Endothelial cell (in vitro differentiated cells): Measurements from ENCODE around the gene MEAF6. TPM values are rescaled to one million over a fixed set of nuclear protein-coding genes. Genes with fewer than 3 reads are reported as not detected.

ENCODE experiments used
- DNase-seq: peaks from one replicate; pipeline ENCODE4 v3.0.0; 2021; ENCODE audit warnings: low spot score
- H3K27ac Mint-ChIP-seq: one replicate; pipeline ENCODE4 v1.8.0; 2021; ENCODE audit warnings: mixed read lengths, inconsistent platforms; ENCODE audit not compliant: unreplicated experiment
- H3K27me3 Mint-ChIP-seq: one replicate; pipeline ENCODE4 v1.8.0; 2021; ENCODE audit warnings: mild to moderate bottlenecking, moderate library complexity, mixed read lengths, inconsistent platforms; ENCODE audit not compliant: unreplicated experiment
- H3K36me3 Mint-ChIP-seq: one replicate; pipeline ENCODE4 v1.8.0; 2021; ENCODE audit warnings: mild to moderate bottlenecking, low read depth, mixed read lengths, inconsistent platforms; ENCODE audit not compliant: unreplicated experiment
- H3K4me1 Mint-ChIP-seq: one replicate; pipeline ENCODE4 v1.8.0; 2021; ENCODE audit warnings: mild to moderate bottlenecking, mixed read lengths, inconsistent platforms; ENCODE audit not compliant: unreplicated experiment
- H3K4me3 Mint-ChIP-seq: one replicate; pipeline ENCODE4 v1.8.0; 2021; ENCODE audit warnings: mild to moderate bottlenecking, mixed read lengths, inconsistent platforms; ENCODE audit not compliant: unreplicated experiment
- H3K9me3 Mint-ChIP-seq: one replicate; pipeline ENCODE4 v1.8.0; 2021; ENCODE audit warnings: mixed read lengths, inconsistent platforms; ENCODE audit not compliant: unreplicated experiment
- CTCF ChIP-seq: fragments of 200-600 bp; sonication (generic); IDR thresholded peaks from one replicate; pipeline ENCODE4 v1.5.0; 2021; ENCODE audit warnings: antibody characterized with exemption; ENCODE audit not compliant: unreplicated experiment
- total RNA-seq: library from RNA; stranded (reverse); fragmentation: NEBNext Ultra II Directional; extraction: Animal tissue kit (Norgen Biotek cat#: 25700); gene quantifications from one replicate; pipeline ENCODE4 v1.2.1, GENCODE V29; 2021; ENCODE audit not compliant: unreplicated experiment

The MEAF6 gene
- total RNA-seq, 1 donor from 2014 or later, result 50.6 TPM

DNA sequence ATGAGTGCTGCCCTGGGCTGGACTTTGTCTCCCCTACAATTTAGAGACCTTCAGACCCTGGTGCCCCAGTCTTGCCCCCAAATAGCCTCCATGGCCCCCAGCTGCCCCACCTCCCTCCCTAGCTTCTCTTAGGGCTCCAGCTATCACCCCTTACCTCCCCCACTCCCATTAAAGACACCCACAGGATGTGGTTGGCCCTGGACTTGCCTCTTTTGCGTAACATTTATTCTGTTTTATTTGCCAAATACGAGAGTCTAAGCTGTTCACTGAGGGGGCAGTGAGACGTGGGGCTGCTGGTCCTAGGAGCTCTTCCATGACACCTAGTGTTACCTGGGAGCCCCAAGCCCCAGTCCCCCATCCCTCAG, 35.7 kb downstream of the MEAF6 start:
- Mint-ChIP-seq H3K9me3 (no peaks in the 10 kb centered on the region), H3K27ac (no peak overlapping the region), H3K4me1 (peaks cover 22% of the 10 kb centered on the region), H3K36me3 (peaks cover 14% of the 10 kb centered on the region), H3K4me3 (no peak overlapping the region), H3K27me3 (peaks cover 5% of the 10 kb centered on the region)
- TF ChIP-seq CTCF, result no peak
- no peak for DNase-seq

DNA sequence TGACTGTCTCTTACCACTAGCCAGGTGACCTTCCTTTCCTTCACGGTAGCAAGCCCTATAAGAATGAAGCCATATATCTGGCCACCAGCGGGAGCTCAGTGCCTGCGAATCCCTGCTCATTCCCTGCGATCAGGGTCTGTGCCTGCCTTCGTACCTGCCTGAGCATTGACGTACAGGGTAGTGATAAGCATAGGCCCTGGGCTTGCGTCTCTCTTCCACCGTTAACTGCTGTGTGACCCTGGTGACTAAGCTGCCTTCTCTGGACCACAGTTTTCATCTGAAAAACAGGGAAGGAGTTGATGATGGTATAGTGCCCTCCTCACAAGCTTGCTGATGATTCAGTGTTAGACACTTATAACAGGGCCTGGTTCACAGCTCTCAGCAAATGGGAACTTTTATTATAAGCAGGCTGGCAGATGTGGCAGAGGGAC, 36.1 kb downstream of the MEAF6 start:
- peaks cover 22% of the 10 kb centered on the region for H3K4me1 Mint-ChIP-seq
- no peak for TF ChIP-seq CTCF
- no peak overlapping the region for H3K27ac Mint-ChIP-seq
- H3K9me3 Mint-ChIP-seq, result no peaks in the 10 kb centered on the region
- H3K27me3 Mint-ChIP-seq, result peaks cover 9% of the 10 kb centered on the region
- no peak overlapping the region for H3K4me3 Mint-ChIP-seq
- H3K36me3 Mint-ChIP-seq, result peaks cover 14% of the 10 kb centered on the region
- DNase-seq, result no peak

GRCh38 chr1:37477946-37478345, 36.6 kb downstream of the MEAF6 start:
- H3K27ac Mint-ChIP-seq, result no peak overlapping the region
- peaks cover 11% of the 10 kb centered on the region for H3K27me3 Mint-ChIP-seq
- H3K4me1 Mint-ChIP-seq, result peaks cover 22% of the 10 kb centered on the region
- no peaks in the 10 kb centered on the region for H3K9me3 Mint-ChIP-seq
- TF ChIP-seq CTCF, result no peak
- peaks cover 14% of the 10 kb centered on the region for H3K36me3 Mint-ChIP-seq
- no peak for DNase-seq
- peak overlapping the region; percentile 37 for H3K4me3 Mint-ChIP-seq

GRCh38 chr1:37477198-37477931, 37.2 kb downstream of the MEAF6 start:
- peaks cover 10% of the 10 kb centered on the region for H3K36me3 Mint-ChIP-seq
- peak overlapping the region; percentile 59 for H3K4me3 Mint-ChIP-seq
- H3K27me3 Mint-ChIP-seq, result peaks cover 13% of the 10 kb centered on the region
- TF ChIP-seq CTCF, result no peak
- peaks cover 22% of the 10 kb centered on the region for H3K4me1 Mint-ChIP-seq
- DNase-seq, result no peak
- H3K27ac Mint-ChIP-seq, result peak overlapping the region; percentile 18
- H3K9me3 Mint-ChIP-seq, result no peaks in the 10 kb centered on the region

DNA sequence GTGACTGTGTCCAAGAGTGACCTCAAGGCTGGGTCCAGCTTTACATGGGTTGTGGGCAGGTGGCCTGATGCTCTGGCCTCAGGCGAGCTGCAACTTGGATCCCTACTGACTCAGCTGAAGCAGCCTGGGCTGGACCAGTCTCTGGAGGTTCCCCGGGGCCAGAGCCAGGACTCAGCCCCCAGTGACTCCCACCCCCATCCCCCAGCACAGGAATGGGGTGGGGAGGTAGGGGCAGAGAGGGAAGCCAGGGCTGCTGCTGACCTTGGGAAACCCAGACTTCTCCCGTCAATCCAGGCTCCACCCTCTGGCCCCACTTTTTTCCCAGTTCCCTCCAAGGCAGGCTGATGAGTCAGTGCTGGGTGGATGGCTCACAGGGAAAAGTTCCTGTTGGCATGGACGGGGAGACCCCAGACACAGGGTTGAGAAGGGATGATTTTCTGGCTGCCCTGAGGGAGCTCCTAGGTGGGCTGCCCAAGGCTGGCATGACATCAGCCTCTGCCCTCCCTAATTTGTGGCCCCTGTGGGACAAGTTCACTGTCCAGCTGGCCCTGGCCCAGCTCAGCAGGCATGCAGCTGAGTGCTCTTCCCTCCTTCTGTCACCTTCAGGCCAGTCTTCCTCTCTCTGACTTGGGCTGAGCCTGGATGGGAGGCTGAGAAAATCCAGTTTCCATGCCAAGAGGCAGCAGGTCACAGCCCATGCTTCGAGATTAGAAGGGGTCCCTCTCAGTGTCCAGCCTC, 37.9 kb downstream of the MEAF6 start:
- peaks cover 5% of the 10 kb centered on the region for H3K36me3 Mint-ChIP-seq
- TF ChIP-seq CTCF, result no peak
- peak overlapping the region; percentile 65 for H3K4me3 Mint-ChIP-seq
- no peaks in the 10 kb centered on the region for H3K9me3 Mint-ChIP-seq
- peaks cover 28% of the 10 kb centered on the region for H3K4me1 Mint-ChIP-seq
- DNase-seq, result no peak
- H3K27me3 Mint-ChIP-seq, result peaks cover 16% of the 10 kb centered on the region
- peak overlapping the region; percentile 18 for H3K27ac Mint-ChIP-seq
